Measurements from ENCODE around the gene IFNB1.
A peak's percentile ranks its signal among the peaks of the same experiment; 100 is the strongest.

Gene IFNB1

GRCh38 chr9:21077781-21078180 lies at the start of gene IFNB1:
Gene IFNB1 (minus strand): TSS chr9:21077942. CDS start chr9:21077869, 73 bp downstream.
- FAIRE-seq = no peak

DNA sequence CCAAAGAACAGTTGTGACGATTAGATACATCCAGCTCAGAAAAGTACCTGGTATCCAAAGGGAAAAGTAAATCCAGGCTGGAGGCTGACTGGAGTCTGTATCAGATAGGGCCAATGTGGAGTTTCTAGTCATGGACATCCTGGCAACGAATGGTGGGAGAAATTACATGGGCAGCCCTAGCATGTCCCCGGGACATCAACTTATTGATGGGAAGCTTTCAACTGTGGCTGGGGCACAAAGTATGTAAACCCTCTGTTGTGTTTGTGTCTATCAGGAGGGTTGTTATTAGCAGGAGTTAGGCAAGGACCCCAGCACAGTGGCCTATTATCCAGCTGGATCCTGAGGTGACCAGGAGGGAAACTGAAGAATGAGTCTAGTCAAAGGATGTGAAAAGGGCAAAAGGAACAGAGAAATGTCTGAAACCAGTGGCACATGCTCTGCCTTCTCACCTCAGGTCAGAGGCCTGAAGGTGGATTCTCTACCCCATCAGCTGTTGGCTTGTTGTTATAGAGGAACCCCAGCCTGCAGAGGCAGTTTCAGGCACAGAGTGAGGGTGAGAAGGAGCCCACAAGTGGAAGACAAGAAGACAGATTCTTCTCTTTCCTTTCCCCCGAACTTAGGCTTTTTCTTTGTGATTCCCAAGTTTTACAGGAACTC lies 44.0 kb upstream of the IFNB1 start:
- no peak for FAIRE-seq

GRCh38 chr9:21121079-21121478 lies 43.3 kb upstream of the IFNB1 start:
- no peak for FAIRE-seq

- no peak for FAIRE-seq
Observed at GRCh38 chr9:21119093-21119770, 41.5 kb upstream of the IFNB1 start.

DNA sequence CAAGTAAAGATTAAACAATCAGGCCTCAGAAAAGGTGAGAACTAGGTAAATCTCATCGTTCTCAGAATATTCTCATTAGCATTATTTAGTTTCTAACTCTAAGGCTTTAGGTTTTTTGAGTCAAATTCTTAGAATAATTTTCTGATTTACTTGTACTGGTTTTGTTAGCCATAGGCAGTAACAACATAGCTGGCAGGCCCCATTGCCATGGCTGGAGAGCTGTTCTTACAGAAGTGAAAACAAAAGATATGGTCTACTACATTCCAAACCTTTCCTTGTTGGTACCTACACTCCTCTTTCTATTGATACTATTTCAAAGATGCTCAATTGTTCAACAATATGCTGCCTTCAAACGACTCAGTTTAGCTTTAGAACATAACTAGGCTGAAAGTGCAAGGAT lies 36.6 kb upstream of the IFNB1 start:
- no peak for FAIRE-seq

DNA sequence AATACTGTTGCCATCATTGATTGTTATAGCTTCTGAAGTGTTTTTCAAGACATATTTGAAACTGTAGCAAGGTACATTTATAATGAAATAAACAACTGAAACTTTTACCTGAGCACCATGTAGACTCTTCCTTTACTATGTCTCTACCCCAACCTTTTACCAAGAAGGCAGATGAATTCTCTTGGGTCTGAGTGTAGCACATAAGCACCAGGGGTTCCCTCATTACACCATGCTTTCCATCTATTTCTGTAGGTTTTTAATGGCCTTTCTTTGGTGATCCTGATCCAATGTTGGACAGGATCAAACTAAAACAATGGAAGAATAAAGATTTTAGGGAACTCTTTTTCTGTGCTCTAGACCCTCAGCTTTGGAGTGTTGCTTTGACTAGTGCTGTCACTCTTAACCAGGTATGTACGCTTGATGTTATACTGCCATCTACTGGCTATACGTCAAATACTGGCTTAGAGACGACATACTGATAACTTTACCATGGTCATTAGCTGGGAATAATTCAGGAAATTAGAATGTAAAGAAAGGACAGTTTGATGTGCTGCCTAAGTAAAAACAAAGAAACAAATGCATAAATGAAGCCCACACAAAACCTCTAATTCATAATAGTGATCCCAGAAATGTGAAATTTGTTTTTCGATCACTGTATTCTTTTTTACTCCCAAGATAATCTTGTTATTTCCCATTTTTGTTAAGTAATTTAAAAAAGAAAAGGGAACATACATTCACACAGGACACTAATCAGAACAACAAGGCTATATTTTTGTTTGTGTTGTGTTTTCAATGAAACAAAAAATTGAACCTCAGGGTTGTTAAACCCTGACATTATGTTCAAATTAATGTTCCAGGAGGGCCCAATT lies 33.2 kb upstream of the IFNB1 start:
- peak; percentile 95 for FAIRE-seq

DNA sequence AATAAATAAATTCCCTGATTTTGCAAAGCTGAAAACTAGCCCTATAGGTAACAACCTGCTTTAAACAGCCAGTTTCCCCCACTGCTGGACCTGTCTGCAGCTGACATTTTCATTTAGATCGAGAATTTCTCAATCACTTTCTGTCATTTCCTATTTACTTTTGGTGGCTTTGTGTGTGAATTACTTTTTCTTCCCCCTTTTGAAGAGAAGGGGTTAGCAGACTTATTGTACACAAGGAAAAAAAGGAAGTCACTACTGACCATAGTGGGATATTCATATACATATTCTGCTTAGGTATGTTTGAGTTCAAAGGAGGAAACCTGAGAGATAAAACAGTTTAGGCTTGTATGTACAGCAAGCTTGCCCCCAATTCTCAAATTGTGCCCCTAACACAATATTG lies 27.0 kb upstream of the IFNB1 start:
- FAIRE-seq = no peak

- FAIRE-seq = no peak
Observed at GRCh38 chr9:21102305-21102704, 24.6 kb upstream of the IFNB1 start.

- FAIRE-seq = peak; percentile 35
Observed at GRCh38 chr9:21097817-21098216, 20.1 kb upstream of the IFNB1 start.

GRCh38 chr9:21096901-21097255 lies 19.1 kb upstream of the IFNB1 start:
- no peak for FAIRE-seq

- FAIRE-seq = no peak
Observed at GRCh38 chr9:21096172-21096900, 18.6 kb upstream of the IFNB1 start.

DNA sequence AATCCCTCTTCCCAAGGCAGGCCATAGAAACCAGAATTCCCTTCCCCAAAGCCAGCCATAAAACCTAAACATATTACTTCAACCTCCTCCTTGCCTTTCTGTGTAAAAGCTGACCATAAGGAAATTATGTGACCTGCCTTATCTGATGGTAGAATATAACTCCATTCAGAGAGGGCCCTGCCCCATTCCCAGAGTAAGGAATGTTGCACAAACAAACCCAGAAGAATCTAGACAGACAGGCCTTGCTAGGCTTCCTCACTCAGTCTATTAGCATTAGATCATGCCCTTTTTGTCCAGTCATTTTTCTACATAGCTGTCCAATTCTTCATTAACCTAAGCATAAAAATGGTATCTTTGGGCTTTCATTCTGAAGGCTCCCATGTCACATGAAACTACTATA lies 17.8 kb upstream of the IFNB1 start:
- no peak for FAIRE-seq

- no peak for FAIRE-seq
Observed at GRCh38 chr9:21086538-21086937, 8.8 kb upstream of the IFNB1 start.

- FAIRE-seq = no peak
Observed at GRCh38 chr9:21085005-21085404, 7.3 kb upstream of the IFNB1 start.

DNA sequence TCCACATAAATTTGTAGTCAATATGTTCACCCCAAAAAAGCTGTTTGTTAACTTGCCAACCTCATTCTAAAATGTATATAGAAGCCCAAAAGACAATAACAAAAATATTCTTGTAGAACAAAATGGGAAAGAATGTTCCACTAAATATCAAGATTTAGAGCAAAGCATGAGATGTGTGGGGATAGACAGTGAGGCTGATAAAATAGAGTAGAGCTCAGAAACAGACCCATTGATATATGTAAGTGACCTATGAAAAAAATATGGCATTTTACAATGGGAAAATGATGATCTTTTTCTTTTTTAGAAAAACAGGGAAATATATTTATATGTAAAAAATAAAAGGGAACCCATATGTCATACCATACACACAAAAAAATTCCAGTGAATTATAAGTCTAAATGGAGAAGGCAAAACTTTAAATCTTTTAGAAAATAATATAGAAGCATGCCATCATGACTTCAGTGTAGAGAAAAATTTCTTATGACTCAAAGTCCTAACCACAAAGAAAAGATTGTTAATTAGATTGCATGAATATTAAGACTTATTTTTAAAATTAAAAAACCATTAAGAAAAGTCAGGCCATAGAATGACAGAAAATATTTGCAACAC lies 6.6 kb upstream of the IFNB1 start:
- no peak for FAIRE-seq

GRCh38 chr9:21082671-21083070 lies 4.9 kb upstream of the IFNB1 start:
- FAIRE-seq = no peak

- no peak for FAIRE-seq
Observed at GRCh38 chr9:21081999-21082398, 4.3 kb upstream of the IFNB1 start.

- no peak for FAIRE-seq
Observed at GRCh38 chr9:21081451-21081850, 3.7 kb upstream of the IFNB1 start.

GRCh38 chr9:21080793-21081192 lies 3.1 kb upstream of the IFNB1 start:
- no peak for FAIRE-seq

DNA sequence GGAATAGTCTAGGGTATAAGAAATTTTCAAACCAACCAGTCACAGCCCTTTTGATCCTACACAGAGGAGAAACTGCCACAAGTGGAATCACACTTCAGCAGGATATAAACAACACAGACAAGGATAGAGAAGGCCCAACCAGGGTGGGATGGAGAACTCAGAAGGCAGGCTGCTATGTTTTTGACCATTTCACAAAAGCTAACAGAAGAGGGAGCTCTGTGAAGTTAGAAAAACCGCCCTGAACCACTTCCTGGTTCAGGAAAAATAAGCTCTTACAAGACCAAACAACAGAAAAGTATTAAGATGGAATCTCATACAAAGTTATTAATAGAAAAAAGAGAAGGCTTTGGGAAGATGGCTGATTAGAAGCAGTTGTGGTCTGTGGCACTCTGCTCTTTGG lies 960 bp upstream of the IFNB1 start:
- FAIRE-seq = no peak

DNA sequence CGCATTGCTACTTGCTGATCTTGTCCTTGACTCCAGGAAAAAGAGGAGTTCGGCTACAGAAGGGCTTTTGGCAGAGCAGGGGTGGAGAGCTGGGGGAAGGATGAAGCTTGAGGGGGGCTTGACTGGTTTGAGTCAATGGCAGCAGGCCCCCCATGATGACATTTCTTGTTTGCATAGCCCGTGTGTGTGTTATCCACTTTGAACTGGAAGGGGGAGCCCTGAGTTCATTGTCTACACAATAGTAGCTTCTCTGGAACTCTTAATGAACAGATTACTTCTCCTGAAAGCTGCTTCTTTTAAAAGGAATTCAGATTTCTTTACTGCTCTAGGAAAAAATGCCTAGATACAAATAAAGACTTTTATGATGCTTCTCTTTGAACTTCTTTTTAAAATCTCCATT lies 2.3 kb downstream of the IFNB1 start:
- no peak for FAIRE-seq

GRCh38 chr9:21070906-21071305 lies 6.8 kb downstream of the IFNB1 start:
- no peak for FAIRE-seq

DNA sequence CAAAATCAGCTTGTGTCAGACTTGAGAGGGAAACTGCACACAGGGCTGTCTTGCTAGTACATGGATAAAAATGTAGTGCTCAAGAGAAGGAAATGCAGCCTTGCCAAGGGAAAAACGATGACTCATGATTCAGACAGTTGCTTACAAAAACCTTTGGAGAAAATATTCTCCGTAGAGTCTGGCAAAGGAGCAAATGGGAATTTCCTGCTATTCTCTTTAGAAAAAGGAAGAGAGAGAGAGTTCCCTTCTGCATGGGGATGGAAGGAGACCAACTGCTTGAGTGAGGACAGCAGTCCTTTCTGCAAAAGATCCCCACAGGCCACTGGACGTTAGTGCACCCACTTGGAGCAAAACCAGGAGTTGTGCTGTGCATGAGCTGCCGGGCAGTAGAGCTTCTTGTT lies 7.6 kb downstream of the IFNB1 start:
- no peak for FAIRE-seq

All from A204.1 (cell line).